PC-3 (cell line): ENCODE results near the gene RFXANK. TPM values are rescaled to one million over a fixed set of nuclear protein-coding genes. Genes with fewer than 3 reads are reported as not detected.

ENCODE experiments used
- ATAC-seq: fragments of 200-7000 bp; cut with Tn5 transposase; 2 replicates; pipeline ENCODE4 v1.9.1; 2020; ENCODE audit warnings: mild to moderate bottlenecking, moderate library complexity
- BruUV-seq: library from RNA; stranded (reverse); fragments of 400-500 nt; replicated peaks from 2 replicates; lab custom pipeline; 2021; lab: Mats Ljungman, UMichigan
- CTCF ChIA-PET: fragments of 300-600 bp; sonication (Branson Sonifier 250); formaldehyde crosslinking; loops from one replicate; lab custom pipeline; 2022; ENCODE audit warnings: antibody characterized with exemption; lab: Charles Lee
- POLR2A ChIA-PET: fragments of 300-600 bp; sonication (Branson Sonifier 250); formaldehyde crosslinking; loops from one replicate; lab custom pipeline; 2022; ENCODE audit warnings: antibody characterized with exemption; ENCODE audit not compliant: unreplicated experiment; lab: Charles Lee
- DNase-seq: peaks from one replicate; pipeline ENCODE4 v3.0.0-alpha.2; 2015
- H2AFZ ChIP-seq: fragments of 300-600 bp; sonication (generic); 2 replicates; pipeline ENCODE4 v1.6.0; 2016; ENCODE audit warnings: antibody characterized with exemption, low read length
- H3F3A ChIP-seq: fragments of 300-600 bp; sonication (generic); one replicate; pipeline ENCODE4 v1.6.0; 2017; ENCODE audit warnings: antibody characterized with exemption, low read length, control low read depth, mild to moderate bottlenecking; ENCODE audit not compliant: unreplicated experiment
- H3K27ac ChIP-seq: fragments of 300-600 bp; sonication (generic); 2 replicates; pipeline ENCODE4 v1.5.1; 2016; ENCODE audit warnings: mild to moderate bottlenecking, low read length
- H3K27me3 ChIP-seq: fragments of 300-600 bp; sonication (generic); 2 replicates; pipeline ENCODE4 v1.6.1; 2016; ENCODE audit warnings: low read length, mixed read lengths
- H3K36me3 ChIP-seq: fragments of 300-600 bp; sonication (generic); 2 replicates; pipeline ENCODE4 v1.6.1; 2016; ENCODE audit warnings: low read depth, mixed run types, low read length, mixed read lengths
- H3K4me1 ChIP-seq: fragments of 300-600 bp; sonication (generic); 2 replicates; pipeline ENCODE4 v1.5.1; 2016; ENCODE audit warnings: low read length; ENCODE audit not compliant: insufficient read depth
- H3K4me2 ChIP-seq: fragments of 300-600 bp; sonication (generic); 2 replicates; pipeline ENCODE4 v1.6.0; 2016; ENCODE audit warnings: low read length
- H3K4me3 ChIP-seq: fragments of 300-600 bp; sonication (generic); 2 replicates; pipeline ENCODE4 v1.5.1; 2016; ENCODE audit warnings: mild to moderate bottlenecking, low read length, mixed read lengths
- H3K79me2 ChIP-seq: fragments of 300-600 bp; sonication (generic); 2 replicates; pipeline ENCODE4 v1.6.1; 2017; ENCODE audit warnings: low read length, mixed read lengths
- H3K9ac ChIP-seq: fragments of 300-600 bp; sonication (generic); 2 replicates; pipeline ENCODE4 v1.6.0; 2016; ENCODE audit warnings: mild to moderate bottlenecking, low read length
- H3K9me2 ChIP-seq: fragments of 300-600 bp; sonication (generic); replicated peaks from 2 replicates; pipeline ENCODE4 v1.6.1; 2016; ENCODE audit warnings: mixed run types, low read length, mixed read lengths
- H3K9me3 ChIP-seq: fragments of 300-600 bp; sonication (generic); 2 replicates; pipeline ENCODE4 v1.6.1; 2016; ENCODE audit warnings: low read length, mixed read lengths
- H4K20me1 ChIP-seq: fragments of 300-600 bp; sonication (generic); 2 replicates; pipeline ENCODE4 v1.6.1; 2016; ENCODE audit warnings: low read length, mixed read lengths
- EZH2 ChIP-seq: fragments of 300-600 bp; sonication (generic); IDR thresholded peaks from one replicate; pipeline ENCODE4 v1.6.1; 2017; ENCODE audit warnings: antibody characterized with exemption, mild to moderate bottlenecking, low read length; ENCODE audit not compliant: unreplicated experiment
- EZH2phosphoT487 ChIP-seq: fragments of 300-600 bp; sonication (generic); IDR thresholded peaks from 2 replicates; pipeline ENCODE4 v1.6.1; 2018; ENCODE audit warnings: mild to moderate bottlenecking, antibody characterized with exemption, low read length, borderline replicate concordance
- intact Hi-C: fragments of 100-400 bp; cut with micrococcal nuclease; formaldehyde crosslinking; loops from 2 replicates; pipeline ENCODE4 v1.9.0; 2023
- total RNA-seq: library from RNA; depleted of rRNA; stranded (reverse); fragments of >200 nt; gene quantifications from 2 replicates; pipeline ENCODE4 v1.2.3, GENCODE V29; 2014
- TF ChIP-seq, protein P1 (sequence below): fragments of 300-600 bp; sonication (generic); conservative IDR thresholded peaks from 2 replicates; pipeline ENCODE4 v1.5.1; 2017; ENCODE audit warnings: antibody characterized with exemption, low read depth, mild to moderate bottlenecking, low read length

Gene RFXANK
- total RNA-seq, 1 experiment from 2014 or later, result 88.5 TPM

- ChIA-PET POLR2A (no interaction called here), CTCF (no interaction called here)
- H3K4me2 ChIP-seq, result peak overlapping the region; percentile 75
- H3K79me2 ChIP-seq, result no peaks in the 10 kb centered on the region
- peak overlapping the region; percentile 71 for H2AFZ ChIP-seq
- no peak overlapping the region for H3K27ac ChIP-seq
- H3K27me3 ChIP-seq, result 0 out of 2 replicates have a peak, but pooled peaks cover 4% of the 10 kb centered on the region
- no peaks in the 10 kb centered on the region for H3F3A ChIP-seq
- DNase-seq, result peak; percentile 67
- ATAC-seq, result peak; percentile 87
- intact Hi-C loops, result no loop called here
- H3K4me1 ChIP-seq, result no peaks in the 10 kb centered on the region; the same call in 1 of the 2 replicates
- BruUV-seq, result no TSS peak
- H4K20me1 ChIP-seq, result no peaks in the 10 kb centered on the region
- no peak overlapping the region for H3K9ac ChIP-seq
- H3K36me3 ChIP-seq, result no peaks in the 10 kb centered on the region
- H3K4me3 ChIP-seq, result peak overlapping the region; percentile 52; the same call in 1 of the 2 replicates
- TF ChIP-seq EZH2, result no peak
- TF ChIP-seq, protein P1, sequence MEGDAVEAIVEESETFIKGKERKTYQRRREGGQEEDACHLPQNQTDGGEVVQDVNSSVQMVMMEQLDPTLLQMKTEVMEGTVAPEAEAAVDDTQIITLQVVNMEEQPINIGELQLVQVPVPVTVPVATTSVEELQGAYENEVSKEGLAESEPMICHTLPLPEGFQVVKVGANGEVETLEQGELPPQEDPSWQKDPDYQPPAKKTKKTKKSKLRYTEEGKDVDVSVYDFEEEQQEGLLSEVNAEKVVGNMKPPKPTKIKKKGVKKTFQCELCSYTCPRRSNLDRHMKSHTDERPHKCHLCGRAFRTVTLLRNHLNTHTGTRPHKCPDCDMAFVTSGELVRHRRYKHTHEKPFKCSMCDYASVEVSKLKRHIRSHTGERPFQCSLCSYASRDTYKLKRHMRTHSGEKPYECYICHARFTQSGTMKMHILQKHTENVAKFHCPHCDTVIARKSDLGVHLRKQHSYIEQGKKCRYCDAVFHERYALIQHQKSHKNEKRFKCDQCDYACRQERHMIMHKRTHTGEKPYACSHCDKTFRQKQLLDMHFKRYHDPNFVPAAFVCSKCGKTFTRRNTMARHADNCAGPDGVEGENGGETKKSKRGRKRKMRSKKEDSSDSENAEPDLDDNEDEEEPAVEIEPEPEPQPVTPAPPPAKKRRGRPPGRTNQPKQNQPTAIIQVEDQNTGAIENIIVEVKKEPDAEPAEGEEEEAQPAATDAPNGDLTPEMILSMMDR, result peak; percentile 70
- no peaks in the 10 kb centered on the region for H3K9me2 ChIP-seq
- no peaks in the 10 kb centered on the region for H3K9me3 ChIP-seq
Measured at GRCh38 chr19:19224852-19225494, 32.9 kb downstream of the RFXANK start.

- Histone ChIP-seq H2AFZ (no peak overlapping the region), H3K4me2 (no peak overlapping the region), H3K36me3 (no peaks in the 10 kb centered on the region), H3K79me2 (no peaks in the 10 kb centered on the region), H3K9me2 (no peaks in the 10 kb centered on the region), H3K9me3 (no peaks in the 10 kb centered on the region), H3K4me3 (no peak overlapping the region), H3K9ac (no peak overlapping the region), H3F3A (no peaks in the 10 kb centered on the region), H3K4me1 (no peaks in the 10 kb centered on the region; the same call in 1 of the 2 replicates), H3K27ac (no peak overlapping the region), H3K27me3 (0 out of 2 replicates have a peak, but pooled peaks cover 4% of the 10 kb centered on the region), H4K20me1 (no peaks in the 10 kb centered on the region)
- no TSS peak for BruUV-seq
- ChIA-PET POLR2A (no interaction called here), CTCF (no interaction called here)
- no peak for DNase-seq
- intact Hi-C loops, result no loop called here
- ATAC-seq, result no peak
- no peak for TF ChIP-seq EZH2phosphoT487
Measured at GRCh38 chr19:19226204-19226603, 34.1 kb downstream of the RFXANK start.

- no peaks in the 10 kb centered on the region for H3K79me2 ChIP-seq
- ChIA-PET POLR2A (no interaction called here), CTCF (no interaction called here)
- H3K4me2 ChIP-seq, result no peak overlapping the region
- H3K9me3 ChIP-seq, result no peaks in the 10 kb centered on the region
- no peaks in the 10 kb centered on the region for H3K36me3 ChIP-seq
- no peak overlapping the region for H3K4me3 ChIP-seq
- H3F3A ChIP-seq, result no peaks in the 10 kb centered on the region
- ATAC-seq, result no peak
- H2AFZ ChIP-seq, result no peak overlapping the region
- no peaks in the 10 kb centered on the region for H3K9me2 ChIP-seq
- H3K9ac ChIP-seq, result no peak overlapping the region
- intact Hi-C loops, result no loop called here
- TF ChIP-seq, protein P1, result no peak
- TF ChIP-seq EZH2 (no peak), EZH2phosphoT487 (no peak)
- H4K20me1 ChIP-seq, result no peaks in the 10 kb centered on the region
- BruUV-seq, result no TSS peak
- no peaks in the 10 kb centered on the region; the same call in 1 of the 2 replicates for H3K4me1 ChIP-seq
- H3K27ac ChIP-seq, result no peak overlapping the region
- DNase-seq, result no peak
- H3K27me3 ChIP-seq, result 0 out of 2 replicates have a peak, but pooled peaks cover 4% of the 10 kb centered on the region
Measured at GRCh38 chr19:19226663-19227062, 34.6 kb downstream of the RFXANK start.
